ENCODE measurements around the gene IER3IP1. TPM values are rescaled to one million over a fixed set of nuclear protein-coding genes. Genes with fewer than 3 reads are reported as not detected.

Gene IER3IP1
- total and polyA plus RNA-seq, 9 donors = 8.9 to 14.0 (median 12.1) TPM

GRCh38 chr18:47120428-47120827 lies 55.7 kb downstream of the IER3IP1 start:
- no peaks in the 10 kb centered on the region for H3K4me1 ChIP-seq (ENCODE audit: insufficient read depth)
- TF ChIP-seq CTCF (IDR thresholded peaks at IDR 0.05) (no peak), EP300 (IDR thresholded peaks at IDR 0.05) (no peak), POLR2A (IDR thresholded peaks at IDR 0.05) (no peak)
- H3K27ac ChIP-seq = no peak overlapping the region
- H3K36me3 ChIP-seq = no peaks in the 10 kb centered on the region
- H3K27me3 ChIP-seq = no peaks in the 10 kb centered on the region
- no peak overlapping the region for H3K4me3 ChIP-seq
- no peaks in the 10 kb centered on the region for H3K9me3 ChIP-seq
- intact Hi-C loops (cut with DNase I) = no loop called here
- DNase-seq = no peak
- 71 to 78% (median 78%) methylated on average over 4 of the region's 4 CpGs for WGBS, 3 donors

- Histone ChIP-seq H3K4me1 (ENCODE audit: insufficient read depth) (no peaks in the 10 kb centered on the region), H3K36me3 (no peaks in the 10 kb centered on the region), H3K9me3 (no peaks in the 10 kb centered on the region), H3K27me3 (no peaks in the 10 kb centered on the region), H3K4me3 (no peak overlapping the region), H3K27ac (no peak overlapping the region)
- TF ChIP-seq EP300 (IDR thresholded peaks at IDR 0.05) (no peak), CTCF (IDR thresholded peaks at IDR 0.05) (no peak), POLR2A (IDR thresholded peaks at IDR 0.05) (no peak)
- intact Hi-C loops (cut with DNase I) = no loop called here
- 91 to 94% (median 92%) methylated on average over 2 of the region's 2 CpGs for WGBS, 3 donors
- no peak for DNase-seq
Observed at GRCh38 chr18:47118981-47119380, 57.2 kb downstream of the IER3IP1 start.

GRCh38 chr18:47115205-47115604 lies 61.0 kb downstream of the IER3IP1 start:
- no peaks in the 10 kb centered on the region for H3K36me3 ChIP-seq

GRCh38 chr18:47113796-47114540 lies 62.2 kb downstream of the IER3IP1 start:
- no peaks in the 10 kb centered on the region for H3K36me3 ChIP-seq
- no peak for DNase-seq
- H3K4me1 ChIP-seq (ENCODE audit: insufficient read depth) = no peaks in the 10 kb centered on the region
- H3K27ac ChIP-seq = no peak overlapping the region
- no peaks in the 10 kb centered on the region for H3K27me3 ChIP-seq
- intact Hi-C loops (cut with DNase I) = no loop called here
- H3K9me3 ChIP-seq = no peaks in the 10 kb centered on the region
- no peak overlapping the region for H3K4me3 ChIP-seq
- WGBS, 3 donors = 88 to 98% (median 94%) methylated on average over 2 of the region's 2 CpGs
- TF ChIP-seq CTCF (IDR thresholded peaks at IDR 0.05) (no peak), POLR2A (IDR thresholded peaks at IDR 0.05) (no peak), EP300 (IDR thresholded peaks at IDR 0.05) (no peak)

More at GRCh38 chr18:47115205-47115604, 61.0 kb downstream of the IER3IP1 start:
- intact Hi-C loops (cut with DNase I) = no loop called here
- Histone ChIP-seq H3K9me3 (no peaks in the 10 kb centered on the region), H3K4me1 (ENCODE audit: insufficient read depth) (no peaks in the 10 kb centered on the region), H3K27ac (no peak overlapping the region), H3K27me3 (no peaks in the 10 kb centered on the region), H3K4me3 (no peak overlapping the region)
- no peak for DNase-seq
- no peak for TF ChIP-seq EP300 (IDR thresholded peaks at IDR 0.05)
- TF ChIP-seq POLR2A (IDR thresholded peaks at IDR 0.05) = no peak
- no peak for TF ChIP-seq CTCF (IDR thresholded peaks at IDR 0.05)
- 84 to 85% (median 85%) methylated on average over 2 of the region's 2 CpGs for WGBS, 3 donors

All from ovary (tissue), 9 donors.